Peyer's patch (tissue), 4 donors: ENCODE results near the gene ZNF804A. TPM values are rescaled to one million over a fixed set of nuclear protein-coding genes. Genes with fewer than 3 reads are reported as not detected.

Experiments used
- DNase-seq, 3 donors: peaks; one replicate each; pipeline ENCODE4 v3.0.0-alpha.2; 2017 to 2019
- H3K27ac ChIP-seq, 4 donors: fragments of 200-600 bp; sonication (generic); one replicate each; pipeline ENCODE4 v1.5.1; 2016 to 2019
- H3K27me3 ChIP-seq, 2 donors: fragments of 200-600 bp; sonication (generic); one replicate each; pipeline ENCODE4 v1.5.1; 2019
- H3K36me3 ChIP-seq, 3 donors: fragments of 200-600 bp; sonication (generic); one replicate each; pipeline ENCODE4 v1.5.1; 2016 to 2019
- H3K4me1 ChIP-seq, 4 donors: fragments of 200-600 bp; sonication (generic); one replicate each; pipeline ENCODE4 v1.5.1; 2016 to 2019
- H3K4me3 ChIP-seq, 4 donors: fragments of 200-600 bp; sonication (generic); 1 replicate in 3 of 4; 2 replicates in 1 of 4; pipeline ENCODE4 v1.5.1; 2016 to 2019; ENCODE audit warnings: mild to moderate bottlenecking in 1 of 4
- H3K9me3 ChIP-seq, 4 donors: fragments of 200-600 bp; sonication (generic); one replicate each; pipeline ENCODE4 v1.5.1; 2016 to 2019; ENCODE audit warnings: mild to moderate bottlenecking in 1 of 4
- POLR2A ChIP-seq, 2 donors: fragments of 450-650 bp; IDR thresholded peaks; one replicate each; pipeline ENCODE4 v1.5.1; 2017; ENCODE audit warnings: antibody characterized with exemption in 2 of 2, mild to moderate bottlenecking in 2 of 2, moderate library complexity in 2 of 2
- total RNA-seq, 4 donors: library from RNA; depleted of rRNA; stranded (reverse); fragments of >200 nt; gene quantifications; one replicate each; pipeline ENCODE4 v1.1.0, GENCODE V29; 2016
- TF ChIP-seq, protein P1 (sequence below), 6 experiments: fragments of 450-650 bp in 4 of 6; fragments of 200-600 bp in 2 of 6; sonication (generic) in 1 of 6; IDR thresholded peaks; one replicate each; pipeline ENCODE4 v1.5.1; 2017 to 2019; ENCODE audit warnings: antibody characterized with exemption in 6 of 6, mild to moderate bottlenecking in 3 of 6, moderate library complexity in 1 of 6

ZNF804A gene
- total RNA-seq, 4 donors from 2014 or later: 0.95 to 5.8 (median 2.3) TPM

- TF ChIP-seq POLR2A (IDR thresholded peaks at IDR 0.05): no peak
- TF ChIP-seq, protein P1, sequence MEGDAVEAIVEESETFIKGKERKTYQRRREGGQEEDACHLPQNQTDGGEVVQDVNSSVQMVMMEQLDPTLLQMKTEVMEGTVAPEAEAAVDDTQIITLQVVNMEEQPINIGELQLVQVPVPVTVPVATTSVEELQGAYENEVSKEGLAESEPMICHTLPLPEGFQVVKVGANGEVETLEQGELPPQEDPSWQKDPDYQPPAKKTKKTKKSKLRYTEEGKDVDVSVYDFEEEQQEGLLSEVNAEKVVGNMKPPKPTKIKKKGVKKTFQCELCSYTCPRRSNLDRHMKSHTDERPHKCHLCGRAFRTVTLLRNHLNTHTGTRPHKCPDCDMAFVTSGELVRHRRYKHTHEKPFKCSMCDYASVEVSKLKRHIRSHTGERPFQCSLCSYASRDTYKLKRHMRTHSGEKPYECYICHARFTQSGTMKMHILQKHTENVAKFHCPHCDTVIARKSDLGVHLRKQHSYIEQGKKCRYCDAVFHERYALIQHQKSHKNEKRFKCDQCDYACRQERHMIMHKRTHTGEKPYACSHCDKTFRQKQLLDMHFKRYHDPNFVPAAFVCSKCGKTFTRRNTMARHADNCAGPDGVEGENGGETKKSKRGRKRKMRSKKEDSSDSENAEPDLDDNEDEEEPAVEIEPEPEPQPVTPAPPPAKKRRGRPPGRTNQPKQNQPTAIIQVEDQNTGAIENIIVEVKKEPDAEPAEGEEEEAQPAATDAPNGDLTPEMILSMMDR (IDR thresholded peaks at IDR 0.05): no peak
- H3K27ac ChIP-seq: no peak overlapping the region
Observed at GRCh38 chr2:184721881-184722280, 123.6 kb downstream of the ZNF804A start.

DNA sequence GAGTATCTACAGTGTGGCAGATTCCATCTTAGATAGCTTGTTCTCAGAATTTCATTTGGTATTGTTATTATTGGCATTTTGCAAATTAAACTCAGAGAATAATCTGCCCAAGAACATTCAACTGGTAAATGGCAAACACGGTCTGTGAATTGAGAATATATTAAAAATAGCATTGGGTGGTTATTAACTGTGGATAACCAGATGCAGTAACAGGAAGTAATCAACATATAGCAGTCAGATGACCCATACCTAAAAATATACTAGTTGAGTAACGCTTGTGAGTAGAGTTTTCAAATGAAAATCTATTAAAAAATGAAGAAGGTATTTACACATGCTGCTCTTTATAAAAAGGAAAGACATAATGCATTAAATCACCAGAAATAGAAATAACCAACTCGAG is 129.5 kb downstream of the ZNF804A start:
- Histone ChIP-seq H3K4me1 (no peaks in the 10 kb centered on the region), H3K27ac (no peak overlapping the region), H3K4me3 (no peak overlapping the region), H3K36me3 (no peaks in the 10 kb centered on the region), H3K9me3 (no peaks in the 10 kb centered on the region), H3K27me3 (no peaks in the 10 kb centered on the region)
- no peak for DNase-seq
- TF ChIP-seq POLR2A (IDR thresholded peaks at IDR 0.05): no peak
- TF ChIP-seq, protein P1 (IDR thresholded peaks at IDR 0.05): no peak

More at GRCh38 chr2:184721881-184722280, 123.6 kb downstream of the ZNF804A start:
- Histone ChIP-seq H3K27me3 (no peaks in the 10 kb centered on the region), H3K4me3 (no peak overlapping the region), H3K9me3 (peaks cover 0 to 5% (median 2%) of the 10 kb centered on the region in 4 donors), H3K36me3 (no peaks in the 10 kb centered on the region), H3K4me1 (no peaks in the 10 kb centered on the region)
- no peak for DNase-seq

- TF ChIP-seq, protein P1 (IDR thresholded peaks at IDR 0.05): no peak
- no peak for TF ChIP-seq POLR2A (IDR thresholded peaks at IDR 0.05)
- no peaks in the 10 kb centered on the region for H3K4me1 ChIP-seq
Observed at GRCh38 chr2:184728411-184728810, 130.1 kb downstream of the ZNF804A start.

DNA sequence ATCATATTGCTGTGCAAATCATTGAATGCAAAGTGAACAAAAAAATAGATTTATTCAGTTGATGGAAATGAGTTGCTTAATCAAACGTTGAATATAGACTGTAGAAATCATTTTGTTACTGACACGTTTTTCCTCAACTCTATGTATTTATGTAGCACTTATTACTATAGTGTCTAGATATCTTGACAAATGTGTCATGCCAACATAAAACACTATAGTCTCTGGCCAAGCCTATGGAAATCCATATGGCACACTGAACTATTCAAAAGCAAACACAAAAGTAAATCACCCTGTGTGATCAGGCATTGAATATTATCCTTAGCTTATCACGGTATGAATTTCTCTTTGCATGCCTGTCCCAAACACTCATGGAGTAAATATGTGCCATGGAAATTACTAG is 131.3 kb downstream of the ZNF804A start:
- Histone ChIP-seq H3K4me1 (no peaks in the 10 kb centered on the region), H3K27ac (no peak overlapping the region)

More at GRCh38 chr2:184728411-184728810, 130.1 kb downstream of the ZNF804A start:
- Histone ChIP-seq H3K36me3 (no peaks in the 10 kb centered on the region), H3K4me3 (no peak overlapping the region), H3K27me3 (no peaks in the 10 kb centered on the region), H3K9me3 (no peaks in the 10 kb centered on the region), H3K27ac (no peak overlapping the region)
- DNase-seq: no peak

GRCh38 chr2:184730288-184730687 is 132.0 kb downstream of the ZNF804A start:
- Histone ChIP-seq H3K27ac (no peak overlapping the region), H3K4me1 (no peaks in the 10 kb centered on the region), H3K9me3 (no peaks in the 10 kb centered on the region), H3K27me3 (no peaks in the 10 kb centered on the region), H3K36me3 (no peaks in the 10 kb centered on the region), H3K4me3 (no peak overlapping the region)
- no peak for TF ChIP-seq POLR2A (IDR thresholded peaks at IDR 0.05)
- TF ChIP-seq, protein P1 (IDR thresholded peaks at IDR 0.05): no peak
- DNase-seq: no peak

More for the DNA sequence above, 131.3 kb downstream of the ZNF804A start:
- no peaks in the 10 kb centered on the region for H3K27me3 ChIP-seq
- H3K4me3 ChIP-seq: no peak overlapping the region
- TF ChIP-seq POLR2A (IDR thresholded peaks at IDR 0.05): no peak
- TF ChIP-seq, protein P1 (IDR thresholded peaks at IDR 0.05): no peak
- no peaks in the 10 kb centered on the region for H3K9me3 ChIP-seq
- H3K36me3 ChIP-seq: no peaks in the 10 kb centered on the region
- no peak for DNase-seq

DNA sequence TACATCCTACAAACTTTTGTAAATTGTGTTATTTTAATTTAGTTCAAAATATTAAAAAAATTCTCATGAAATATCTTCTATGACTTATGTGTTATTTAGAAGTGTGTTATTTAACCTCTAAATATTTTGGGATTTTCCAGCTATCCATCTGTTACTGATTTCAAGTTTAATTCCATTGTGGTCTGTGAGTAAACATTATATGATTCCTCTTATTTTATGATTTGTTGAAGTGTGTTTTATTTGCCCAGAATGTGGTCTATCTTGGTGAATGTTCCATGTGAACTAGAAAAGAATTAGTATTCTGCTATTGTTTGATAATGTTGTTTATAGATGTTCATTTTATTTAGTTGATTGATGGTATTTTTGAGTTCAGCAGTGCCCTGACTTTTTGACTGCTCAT is 136.0 kb downstream of the ZNF804A start:
- H3K9me3 ChIP-seq: no peaks in the 10 kb centered on the region
- no peaks in the 10 kb centered on the region for H3K4me1 ChIP-seq
- no peak overlapping the region for H3K4me3 ChIP-seq
- no peaks in the 10 kb centered on the region for H3K27me3 ChIP-seq
- no peak overlapping the region for H3K27ac ChIP-seq
- DNase-seq: no peak
- no peaks in the 10 kb centered on the region for H3K36me3 ChIP-seq
- no peak for TF ChIP-seq POLR2A (IDR thresholded peaks at IDR 0.05)
- TF ChIP-seq, protein P1 (IDR thresholded peaks at IDR 0.05): no peak
